Right lobe of liver (tissue), 4 donors: ENCODE data around the gene MYT1.

Experiments used
- POLR2A ChIP-seq: fragments of 450-650 bp; IDR thresholded peaks from one replicate; pipeline ENCODE4 v1.6.1; 2017; ENCODE audit warnings: antibody characterized with exemption, mild to moderate bottlenecking
- TF ChIP-seq, protein P1 (sequence below), 4 donors: fragments of 200-600 bp in 3 of 4; fragments of 450-650 bp in 1 of 4; IDR thresholded peaks; one replicate each; pipeline versions ENCODE4 v1.5.1 to v1.8.0; 2016 to 2022; ENCODE audit warnings: antibody characterized with exemption in 4 of 4, mild to moderate bottlenecking in 2 of 4
- donor health status: DM: no; HTN: no; CAD: no.
- donor health status: DM: no; HTN: no; CAD: no.
- donor health status: DM: no; HTN: yes; CAD: no.

DNA sequence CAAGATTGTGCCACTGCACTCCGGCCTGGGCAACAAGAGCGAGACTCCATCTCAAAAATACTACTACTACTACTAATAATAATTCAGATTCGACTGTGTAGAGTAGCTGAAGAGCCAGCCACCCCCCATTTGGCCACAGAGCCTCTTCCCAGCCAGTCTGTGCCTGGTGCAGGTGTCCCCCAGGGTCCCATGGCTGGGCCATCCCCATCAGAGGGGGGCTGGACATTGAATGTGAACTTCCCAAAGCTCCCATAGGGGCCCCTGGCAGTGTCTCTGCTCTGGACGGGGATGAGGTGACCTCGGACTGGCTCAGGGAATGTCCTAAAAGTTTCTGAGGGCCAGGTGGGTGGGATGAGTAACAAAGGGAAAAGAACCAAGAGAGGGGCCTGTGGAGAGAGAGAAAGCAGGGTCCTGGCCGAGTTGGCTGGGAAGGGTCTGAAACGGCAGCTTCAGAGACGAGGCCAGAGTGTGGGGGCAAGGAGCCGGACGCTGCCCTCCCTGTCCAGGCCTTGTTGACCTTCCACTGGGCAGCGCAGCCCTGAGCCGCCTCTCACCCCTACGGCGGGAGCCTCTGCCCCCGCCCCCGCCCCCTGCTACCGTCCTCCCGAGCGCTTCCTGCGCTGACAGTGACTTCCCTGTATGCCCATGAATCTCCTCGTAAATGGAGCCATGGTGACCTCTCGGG lies 66.4 kb downstream of the MYT1 start:
- TF ChIP-seq, protein P1, sequence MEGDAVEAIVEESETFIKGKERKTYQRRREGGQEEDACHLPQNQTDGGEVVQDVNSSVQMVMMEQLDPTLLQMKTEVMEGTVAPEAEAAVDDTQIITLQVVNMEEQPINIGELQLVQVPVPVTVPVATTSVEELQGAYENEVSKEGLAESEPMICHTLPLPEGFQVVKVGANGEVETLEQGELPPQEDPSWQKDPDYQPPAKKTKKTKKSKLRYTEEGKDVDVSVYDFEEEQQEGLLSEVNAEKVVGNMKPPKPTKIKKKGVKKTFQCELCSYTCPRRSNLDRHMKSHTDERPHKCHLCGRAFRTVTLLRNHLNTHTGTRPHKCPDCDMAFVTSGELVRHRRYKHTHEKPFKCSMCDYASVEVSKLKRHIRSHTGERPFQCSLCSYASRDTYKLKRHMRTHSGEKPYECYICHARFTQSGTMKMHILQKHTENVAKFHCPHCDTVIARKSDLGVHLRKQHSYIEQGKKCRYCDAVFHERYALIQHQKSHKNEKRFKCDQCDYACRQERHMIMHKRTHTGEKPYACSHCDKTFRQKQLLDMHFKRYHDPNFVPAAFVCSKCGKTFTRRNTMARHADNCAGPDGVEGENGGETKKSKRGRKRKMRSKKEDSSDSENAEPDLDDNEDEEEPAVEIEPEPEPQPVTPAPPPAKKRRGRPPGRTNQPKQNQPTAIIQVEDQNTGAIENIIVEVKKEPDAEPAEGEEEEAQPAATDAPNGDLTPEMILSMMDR (IDR thresholded peaks at IDR 0.05): no peak
- no peak for TF ChIP-seq POLR2A
